Stimulated activated CD4-positive, alpha-beta T cell treated with anti-CD3 and anti-CD28 coated beads, Interleukin-1b, Interleukin-23, amount 100 ng/mL, for 24 hours (primary cell): ENCODE measurements around the gene KIF19.

Experiments
- DNase-seq, 4 experiments: peaks; one replicate each; pipeline ENCODE4 v3.0.0-alpha.2; 2020; ENCODE audit warnings: low read depth in 4 of 4, low spot score in 1 of 4

Gene KIF19

GRCh38 chr17:74305865-74306654 lies 20.0 kb upstream of the KIF19 start:
- no peak for DNase-seq

GRCh38 chr17:74307984-74308773 lies 17.8 kb upstream of the KIF19 start:
- no peak for DNase-seq

GRCh38 chr17:74309902-74310301 lies 16.1 kb upstream of the KIF19 start:
- DNase-seq = no peak

GRCh38 chr17:74314877-74315276 lies 11.1 kb upstream of the KIF19 start:
- no peak for DNase-seq

- DNase-seq = no peak
These were observed 9.8 kb upstream of the KIF19 start for GRCh38 chr17:74316220-74316619.

- DNase-seq = no peak
These were observed 9.0 kb upstream of the KIF19 start for GRCh38 chr17:74317071-74317470.

- DNase-seq = no peak
These were observed 7.6 kb upstream of the KIF19 start for GRCh38 chr17:74318391-74318790.

GRCh38 chr17:74324521-74324920 lies 1.5 kb upstream of the KIF19 start:
- DNase-seq = no peak

GRCh38 chr17:74325376-74325742 lies 667 bp upstream of the KIF19 start:
- no peak for DNase-seq

- no peak for DNase-seq
These were observed 480 bp downstream of the KIF19 start for GRCh38 chr17:74326506-74326905.

- no peak for DNase-seq
These were observed 2.5 kb downstream of the KIF19 start for GRCh38 chr17:74328487-74328886.

- no peak for DNase-seq
These were observed 3.4 kb downstream of the KIF19 start for GRCh38 chr17:74329378-74329777.

GRCh38 chr17:74330446-74330845 lies 4.4 kb downstream of the KIF19 start:
- DNase-seq = no peak

GRCh38 chr17:74332017-74332650 lies 6.1 kb downstream of the KIF19 start:
- no peak for DNase-seq

GRCh38 chr17:74332763-74333283 lies 6.8 kb downstream of the KIF19 start:
- no peak for DNase-seq

- DNase-seq = no peak
These were observed 8.5 kb downstream of the KIF19 start for GRCh38 chr17:74334393-74335039.

- no peak for DNase-seq
These were observed 9.6 kb downstream of the KIF19 start for GRCh38 chr17:74335529-74336062.

- no peak for DNase-seq
These were observed 10.3 kb downstream of the KIF19 start for GRCh38 chr17:74336307-74336706.

GRCh38 chr17:74337834-74338500 lies 11.9 kb downstream of the KIF19 start:
- no peak for DNase-seq

- no peak for DNase-seq
These were observed 13.6 kb downstream of the KIF19 start for GRCh38 chr17:74339537-74340195.
